Measurements from ENCODE around the gene IGSF3. TPM values are rescaled to one million over a fixed set of nuclear protein-coding genes. Genes with fewer than 3 reads are reported as not detected.
"Not testable (repeated sequence)": the region's sequence is repeated elsewhere in the genome, so short reads cannot be mapped to it uniquely, and the experiment has no call there.

IGSF3 gene
- total RNA-seq, 1 donor from 2014 or later: 7.2 TPM

- peaks cover 30% of the 10 kb centered on the region for H3K4me1 Mint-ChIP-seq
- H3K36me3 Mint-ChIP-seq (ENCODE audit: low read depth); intact Hi-C loops (cut with micrococcal nuclease); DNase-seq; ATAC-seq (ENCODE audit: low read depth); H3K27ac Mint-ChIP-seq; H3K4me3 Mint-ChIP-seq; H3K9me3 Mint-ChIP-seq; H3K27me3 Mint-ChIP-seq; CTCF ChIA-PET: not testable (repeated sequence)
- POLR2A ChIA-PET: interaction anchor here (0.7 kb wide), 1 partner anchor 35 kb away, joined by 3 read pairs; no protein-coding TSS in a partner anchor
These were observed 77.1 kb downstream of the IGSF3 start for GRCh38 chr1:116590359-116591005.

- not testable (repeated sequence) for ATAC-seq (ENCODE audit: low read depth); H3K27me3 Mint-ChIP-seq; H3K9me3 Mint-ChIP-seq; DNase-seq; H3K4me3 Mint-ChIP-seq; H3K27ac Mint-ChIP-seq; H3K36me3 Mint-ChIP-seq (ENCODE audit: low read depth)
- peaks cover 30% of the 10 kb centered on the region for H3K4me1 Mint-ChIP-seq
- intact Hi-C loops (cut with micrococcal nuclease): loop anchor here (5.0 kb wide), 1 partner anchor 38 kb away; no protein-coding TSS in a partner anchor
- CTCF ChIA-PET: interaction anchor here (1.3 kb wide), 1 partner anchor 15 kb away, joined by 5 read pairs; no protein-coding TSS in a partner anchor
- POLR2A ChIA-PET: interaction anchor here (1.1 kb wide), 1 partner anchor 19 kb away, joined by 3 read pairs; the partner anchor contains the start of gene CD58
These were observed 78.3 kb downstream of the IGSF3 start for GRCh38 chr1:116589101-116589735.

- CTCF ChIA-PET: no interaction called here
- Mint-ChIP-seq H3K4me1 (peaks cover 30% of the 10 kb centered on the region), H3K27ac (peak overlapping the region; percentile 54), H3K27me3 (no peaks in the 10 kb centered on the region), H3K9me3 (no peaks in the 10 kb centered on the region), H3K36me3 (ENCODE audit: low read depth) (no peaks in the 10 kb centered on the region), H3K4me3 (peak overlapping the region; percentile 2)
- ATAC-seq (ENCODE audit: low read depth): no peak
- DNase-seq: no peak
- intact Hi-C loops (cut with micrococcal nuclease): loop anchor here (5.0 kb wide), 1 partner anchor 40 kb away; no protein-coding TSS in a partner anchor
- POLR2A ChIA-PET: interaction anchor here (1.1 to 1.9 kb wide), 2 partner anchors 15 to 17 kb away, joined by 3 to 10 read pairs; partner anchors contain the start of gene CD58
- no peak for TF ChIP-seq CTCF (IDR thresholded peaks at IDR 0.05)
These were observed 79.9 kb downstream of the IGSF3 start for GRCh38 chr1:116587501-116588227.

GRCh38 chr1:116586741-116587143 lies 80.8 kb downstream of the IGSF3 start:
- Mint-ChIP-seq H3K4me1 (peaks cover 30% of the 10 kb centered on the region), H3K36me3 (ENCODE audit: low read depth) (no peaks in the 10 kb centered on the region), H3K9me3 (no peaks in the 10 kb centered on the region), H3K4me3 (peak overlapping the region; percentile 63), H3K27me3 (no peaks in the 10 kb centered on the region), H3K27ac (peak overlapping the region; percentile 83)
- ChIA-PET POLR2A (interaction anchor here (0.9 to 1.9 kb wide), 2 partner anchors 14 to 30 kb away, joined by 4 to 10 read pairs; no protein-coding TSS in a partner anchor), CTCF (interaction anchor here (0.8 to 3.9 kb wide), 3 partner anchors 9 to 86 kb away, joined by 3 to 14 read pairs (median 5); no protein-coding TSS in a partner anchor)
- intact Hi-C loops (cut with micrococcal nuclease): loop anchor here (1.0 to 5.0 kb wide), 2 partner anchors 12 to 41 kb away; no protein-coding TSS in a partner anchor
- peak; percentile 76 for ATAC-seq (ENCODE audit: low read depth)
- TF ChIP-seq CTCF (IDR thresholded peaks at IDR 0.05): no peak
- no peak for DNase-seq

- DNase-seq (no peak), ATAC-seq (ENCODE audit: low read depth) (no peak)
- ChIA-PET POLR2A (interaction anchor here (0.5 to 1.9 kb wide), 3 partner anchors 14 to 54 kb away, joined by 3 to 10 read pairs (median 4); no protein-coding TSS in a partner anchor), CTCF (interaction anchor here (0.8 to 3.9 kb wide), 3 partner anchors 10 to 87 kb away, joined by 3 to 14 read pairs (median 5); no protein-coding TSS in a partner anchor)
- Mint-ChIP-seq H3K36me3 (ENCODE audit: low read depth) (no peaks in the 10 kb centered on the region), H3K4me1 (peaks cover 30% of the 10 kb centered on the region), H3K27me3 (no peaks in the 10 kb centered on the region), H3K9me3 (no peaks in the 10 kb centered on the region), H3K27ac (no peak overlapping the region), H3K4me3 (no peak overlapping the region)
- intact Hi-C loops (cut with micrococcal nuclease): loop anchor here (1.0 to 5.0 kb wide), 2 partner anchors 12 to 41 kb away; no protein-coding TSS in a partner anchor
- no peak for TF ChIP-seq CTCF (IDR thresholded peaks at IDR 0.05)
These were observed 81.6 kb downstream of the IGSF3 start for GRCh38 chr1:116585886-116586285.

All from activated B cell treated with CpG ODN at 0.5 μM for 24 hours (primary cell).